Coronary artery (tissue), 2 donors: Measurements from ENCODE around the gene MIA3.

Experiments used
- DNase-seq: peaks from one replicate; pipeline ENCODE4 v3.0.0-alpha.2; 2017; ENCODE audit warnings: low spot score
- H3K27ac ChIP-seq, 2 donors: fragments of 200-600 bp; sonication (generic); one replicate each; pipeline ENCODE4 v1.5.1; 2016 to 2019
- H3K4me3 ChIP-seq: fragments of 200-600 bp; sonication (generic); 2 replicates; pipeline ENCODE4 v1.5.1; 2016; ENCODE audit warnings: mild to moderate bottlenecking, moderate library complexity
- CTCF ChIP-seq: fragments of 200-600 bp; sonication (generic); IDR thresholded peaks from one replicate; pipeline ENCODE4 v1.5.1; 2019; ENCODE audit warnings: antibody characterized with exemption

The MIA3 gene

DNA sequence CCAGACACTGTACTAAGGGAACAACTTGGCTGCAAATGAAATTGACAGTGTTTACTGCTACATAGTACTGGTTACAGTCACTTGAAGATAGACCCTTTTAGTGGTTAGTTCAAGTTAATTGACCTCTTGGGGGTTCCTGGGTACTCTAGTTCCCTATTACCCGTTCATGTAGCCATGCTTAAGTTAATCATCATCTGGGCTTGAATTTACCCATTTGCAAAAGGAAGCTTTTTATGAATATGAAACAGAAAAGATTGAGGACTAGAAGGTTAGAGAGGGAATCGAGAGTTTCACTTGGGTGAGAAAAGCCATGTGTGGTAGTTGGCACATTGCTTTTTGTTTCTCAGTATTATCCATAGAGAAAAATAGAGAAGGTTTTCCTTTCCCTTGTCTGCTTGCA, 2.7 kb downstream of the MIA3 start:
- Histone ChIP-seq H3K4me3 (no peak overlapping the region), H3K27ac (no peak overlapping the region)
- no peak for TF ChIP-seq CTCF
- DNase-seq = no peak

DNA sequence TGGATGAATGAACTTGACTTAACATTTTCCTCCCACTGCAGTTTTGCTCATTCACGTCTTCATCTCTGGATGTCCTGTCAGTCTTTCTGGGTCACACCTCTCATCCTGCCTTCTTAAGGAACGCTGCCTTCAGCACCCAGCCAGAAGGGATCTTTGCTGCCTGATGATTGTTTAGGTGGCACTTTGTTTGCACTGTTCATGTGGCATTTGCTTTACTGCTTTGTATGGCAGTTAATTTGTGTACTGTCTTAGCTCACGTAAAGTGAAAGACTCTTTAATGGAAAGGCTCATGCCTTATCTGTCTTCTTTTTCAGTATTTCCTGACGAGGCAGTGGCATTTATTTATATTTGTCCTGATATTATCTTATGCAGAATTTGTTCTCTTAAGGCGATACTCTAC, 4.9 kb downstream of the MIA3 start:
- H3K4me3 ChIP-seq = no peak overlapping the region
- no peak overlapping the region for H3K27ac ChIP-seq
- no peak for TF ChIP-seq CTCF
- DNase-seq = no peak

GRCh38 chr1:222623458-222623857, 5.6 kb downstream of the MIA3 start:
- Histone ChIP-seq H3K27ac (no peak overlapping the region), H3K4me3 (no peak overlapping the region)
- TF ChIP-seq CTCF = no peak
- no peak for DNase-seq

- no peak for DNase-seq
- Histone ChIP-seq H3K27ac (no peak overlapping the region), H3K4me3 (no peak overlapping the region)
- TF ChIP-seq CTCF = no peak
Observed at GRCh38 chr1:222624214-222624613, 6.3 kb downstream of the MIA3 start.

DNA sequence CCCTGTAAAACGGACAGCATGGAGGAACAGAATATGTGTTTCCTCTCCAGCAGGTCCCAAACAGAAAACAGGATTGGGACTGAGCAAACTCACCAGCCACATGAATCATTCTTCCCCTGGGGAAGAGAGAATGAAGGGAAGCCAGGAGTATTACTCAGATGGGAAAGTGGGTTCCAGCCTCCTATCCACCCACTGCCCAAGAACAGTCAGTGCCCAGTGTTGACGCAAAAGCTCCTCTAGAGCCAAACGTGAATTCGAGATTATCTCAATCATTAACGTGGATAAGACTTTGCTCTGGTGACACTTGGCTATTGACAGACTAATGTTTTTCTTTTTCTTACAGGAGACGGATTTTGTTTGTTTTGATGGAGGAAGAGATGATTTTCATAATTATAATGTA, 9.3 kb downstream of the MIA3 start:
- TF ChIP-seq CTCF = no peak
- DNase-seq = no peak
- peak overlapping the region; percentile 64 to 67 for H3K27ac ChIP-seq

DNA sequence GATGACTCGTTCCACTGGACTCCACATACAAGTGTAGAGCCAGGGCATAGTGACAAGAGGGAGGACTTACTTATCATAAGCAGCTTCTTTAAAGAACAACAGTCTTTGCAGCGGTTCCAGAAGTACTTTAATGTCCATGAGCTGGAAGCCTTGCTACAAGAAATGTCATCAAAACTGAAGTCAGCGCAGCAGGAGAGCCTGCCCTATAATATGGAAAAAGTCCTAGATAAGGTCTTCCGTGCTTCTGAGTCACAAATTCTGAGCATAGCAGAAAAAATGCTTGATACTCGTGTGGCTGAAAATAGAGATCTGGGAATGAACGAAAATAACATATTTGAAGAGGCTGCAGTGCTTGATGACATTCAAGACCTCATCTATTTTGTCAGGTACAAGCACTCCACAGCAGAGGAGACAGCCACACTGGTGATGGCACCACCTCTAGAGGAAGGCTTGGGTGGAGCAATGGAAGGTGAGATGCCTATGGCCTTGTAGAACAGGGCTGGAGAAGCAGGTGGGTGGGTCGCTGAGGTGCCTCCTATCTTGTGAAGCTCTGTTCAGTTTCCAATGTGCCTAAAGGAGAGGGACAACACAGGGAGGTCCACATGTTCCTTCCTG, 12.1 kb downstream of the MIA3 start:
- peak overlapping the region; percentile 33 to 87 for H3K27ac ChIP-seq

More for the DNA sequence above, 9.3 kb downstream of the MIA3 start:
- H3K4me3 ChIP-seq = no peak overlapping the region

More for the DNA sequence above, 12.1 kb downstream of the MIA3 start:
- no peak for DNase-seq
- TF ChIP-seq CTCF = no peak
- H3K4me3 ChIP-seq = peak overlapping the region; percentile 28
